HFF-Myc (cell line): ENCODE data around the gene CHRND.

Source experiments
- DNase-seq: peaks from one replicate; pipeline ENCODE4 v3.0.0-alpha.2; 2011; ENCODE audit warnings: low read depth; ENCODE audit errors: extremely low read depth
- H3K4me3 ChIP-seq: replicated peaks from 2 replicates; pipeline ENCODE4 v1.5.1; 2011; ENCODE audit warnings: low read depth, mild to moderate bottlenecking, control low read depth, low read length
- TF ChIP-seq, protein P1 (sequence below): IDR thresholded peaks from 2 replicates; pipeline ENCODE4 v1.5.1; 2012; ENCODE audit warnings: mild to moderate bottlenecking, low read depth, low read length, control low read depth; ENCODE audit errors: missing control alignments

The CHRND gene

DNA sequence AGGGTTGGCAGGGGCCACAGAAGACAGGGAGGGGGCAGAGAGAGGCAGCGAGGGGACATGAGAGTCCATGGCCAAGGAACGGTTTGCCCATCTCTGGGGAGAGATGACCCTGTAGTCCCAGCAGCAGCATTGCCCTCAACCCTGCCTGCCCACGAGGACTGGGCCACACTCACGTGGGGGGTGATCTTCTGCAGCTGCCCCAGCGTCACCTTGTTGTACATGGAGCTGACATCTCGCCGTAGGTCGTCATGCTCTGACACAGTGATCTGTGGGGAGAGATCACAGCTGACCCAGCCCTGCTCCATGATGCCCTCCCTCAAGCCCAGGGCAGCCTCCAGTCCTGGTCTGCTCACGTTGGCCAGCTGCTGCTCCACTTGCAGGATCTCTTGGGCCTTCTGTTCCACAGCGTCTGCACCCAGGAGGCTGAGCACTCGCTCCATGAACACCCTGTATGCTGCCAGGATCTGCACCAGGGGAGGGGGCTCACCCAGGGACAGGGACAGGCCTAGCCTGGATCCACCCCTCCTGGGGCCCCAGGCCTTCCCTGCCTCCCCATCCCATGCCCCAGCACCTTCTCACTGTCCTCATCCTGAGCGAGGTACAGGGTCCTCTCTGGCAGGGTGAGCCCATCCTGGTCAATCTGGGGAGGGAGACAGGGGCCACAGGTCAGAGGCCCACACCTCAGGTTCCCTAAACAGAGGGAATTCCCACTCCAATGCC lies 41.2 kb upstream of the CHRND start:
- no peak for DNase-seq
- no peak overlapping the region for H3K4me3 ChIP-seq
- TF ChIP-seq, protein P1, sequence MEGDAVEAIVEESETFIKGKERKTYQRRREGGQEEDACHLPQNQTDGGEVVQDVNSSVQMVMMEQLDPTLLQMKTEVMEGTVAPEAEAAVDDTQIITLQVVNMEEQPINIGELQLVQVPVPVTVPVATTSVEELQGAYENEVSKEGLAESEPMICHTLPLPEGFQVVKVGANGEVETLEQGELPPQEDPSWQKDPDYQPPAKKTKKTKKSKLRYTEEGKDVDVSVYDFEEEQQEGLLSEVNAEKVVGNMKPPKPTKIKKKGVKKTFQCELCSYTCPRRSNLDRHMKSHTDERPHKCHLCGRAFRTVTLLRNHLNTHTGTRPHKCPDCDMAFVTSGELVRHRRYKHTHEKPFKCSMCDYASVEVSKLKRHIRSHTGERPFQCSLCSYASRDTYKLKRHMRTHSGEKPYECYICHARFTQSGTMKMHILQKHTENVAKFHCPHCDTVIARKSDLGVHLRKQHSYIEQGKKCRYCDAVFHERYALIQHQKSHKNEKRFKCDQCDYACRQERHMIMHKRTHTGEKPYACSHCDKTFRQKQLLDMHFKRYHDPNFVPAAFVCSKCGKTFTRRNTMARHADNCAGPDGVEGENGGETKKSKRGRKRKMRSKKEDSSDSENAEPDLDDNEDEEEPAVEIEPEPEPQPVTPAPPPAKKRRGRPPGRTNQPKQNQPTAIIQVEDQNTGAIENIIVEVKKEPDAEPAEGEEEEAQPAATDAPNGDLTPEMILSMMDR, result no peak

DNA sequence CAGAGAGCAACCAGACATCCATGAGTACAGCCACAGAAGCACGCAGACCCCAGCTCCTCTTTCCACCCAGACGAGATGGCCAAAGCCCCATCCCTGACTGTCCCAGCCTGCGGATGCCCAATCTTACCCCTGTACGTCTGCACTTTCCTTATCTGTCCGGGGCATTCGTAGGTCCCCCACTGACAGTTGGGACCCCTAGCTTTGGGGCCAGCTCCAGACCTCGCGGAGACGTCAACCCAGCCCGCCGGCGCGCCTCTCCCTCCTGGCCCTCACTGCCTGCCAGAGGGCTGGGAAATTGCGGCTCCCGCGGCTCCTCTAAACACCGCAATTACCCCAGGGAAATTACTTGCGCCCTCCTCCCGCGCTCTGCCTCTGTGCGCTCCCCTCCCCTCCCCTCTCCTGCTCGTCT lies 40.6 kb upstream of the CHRND start:
- no peak for DNase-seq
- no peak overlapping the region for H3K4me3 ChIP-seq
- TF ChIP-seq, protein P1, result no peak

DNA sequence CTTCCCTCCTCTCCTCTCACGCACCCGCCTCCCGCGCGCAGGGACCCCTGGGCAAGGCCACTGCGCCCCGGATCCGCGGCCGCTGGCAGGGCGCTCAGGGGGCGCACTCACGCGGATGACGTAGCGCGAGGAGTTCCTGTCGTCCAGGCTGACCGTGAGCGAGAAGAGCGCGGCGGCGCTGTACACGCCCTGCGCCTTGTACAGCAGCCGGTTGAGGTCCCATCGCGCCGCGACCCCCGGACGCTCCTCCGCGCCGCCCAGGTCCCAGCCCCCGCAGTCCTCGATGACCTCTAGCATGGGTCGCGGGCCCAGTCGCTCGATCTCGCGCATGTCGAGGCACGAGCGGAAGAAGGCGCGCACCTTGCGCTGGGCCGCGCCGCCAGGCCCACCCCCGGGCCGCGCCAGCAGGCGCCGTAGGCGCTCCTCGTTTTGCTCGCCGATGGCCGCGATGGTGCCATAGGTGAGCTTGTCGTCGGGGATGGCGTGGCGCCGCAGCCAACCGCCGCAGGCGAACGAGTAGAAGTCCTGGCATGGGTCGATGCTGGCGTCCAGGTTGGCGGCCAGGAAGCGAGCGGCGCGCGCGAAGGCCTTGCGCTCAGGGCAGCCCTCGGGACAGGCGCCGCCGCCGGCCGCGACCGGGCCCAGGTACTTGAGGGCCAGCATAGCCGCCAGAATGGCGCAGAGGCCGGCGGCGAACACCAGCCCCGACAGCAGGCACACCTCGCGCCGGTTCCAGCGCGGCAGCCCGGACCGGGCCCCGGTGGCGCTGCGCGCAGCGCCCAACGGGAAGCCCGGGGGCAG lies 40.0 kb upstream of the CHRND start:
- H3K4me3 ChIP-seq, result no peak overlapping the region
- TF ChIP-seq, protein P1, result no peak
- no peak for DNase-seq

DNA sequence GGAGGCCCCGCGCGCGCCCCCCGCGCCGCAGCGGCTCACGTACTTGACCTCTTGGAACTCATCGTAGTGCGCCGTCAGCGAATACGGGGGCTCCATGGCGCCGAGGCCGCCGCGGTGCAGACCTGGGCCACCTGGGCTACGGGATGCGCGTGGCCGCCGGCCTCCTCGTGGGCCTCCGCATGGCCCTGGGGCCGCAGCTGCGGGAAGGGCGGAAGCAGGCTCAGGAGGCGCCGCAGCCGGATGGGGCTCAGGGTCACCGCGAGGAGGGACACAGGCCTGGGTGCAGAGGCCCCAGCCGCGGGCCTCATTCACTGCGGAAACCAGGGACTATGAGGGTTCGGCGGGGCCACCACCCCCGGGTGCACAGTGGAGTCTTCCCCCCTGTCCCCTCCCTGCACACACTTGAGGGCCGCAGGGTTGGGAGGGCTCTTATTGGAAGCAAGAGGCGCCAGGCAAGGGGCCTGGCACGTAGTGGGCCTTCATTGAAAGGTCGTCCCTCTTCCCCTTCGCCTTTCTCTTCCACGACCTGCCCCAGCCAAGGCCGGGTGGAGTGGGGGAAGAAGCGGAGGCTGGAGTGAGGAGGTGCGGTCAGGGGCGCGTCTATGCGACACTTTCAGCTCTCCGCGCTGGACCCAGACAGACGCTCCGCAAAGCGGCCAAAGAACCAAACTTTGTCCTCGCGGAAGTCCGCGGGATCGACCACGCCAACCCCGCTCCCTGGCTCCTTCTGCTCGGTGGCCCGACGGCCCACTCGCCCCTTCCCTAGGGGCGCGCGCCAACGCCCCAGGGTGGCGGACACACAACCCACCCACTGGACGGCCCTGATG lies 39.2 kb upstream of the CHRND start:
- H3K4me3 ChIP-seq, result no peak overlapping the region
- DNase-seq, result no peak
- TF ChIP-seq, protein P1, result no peak

DNA sequence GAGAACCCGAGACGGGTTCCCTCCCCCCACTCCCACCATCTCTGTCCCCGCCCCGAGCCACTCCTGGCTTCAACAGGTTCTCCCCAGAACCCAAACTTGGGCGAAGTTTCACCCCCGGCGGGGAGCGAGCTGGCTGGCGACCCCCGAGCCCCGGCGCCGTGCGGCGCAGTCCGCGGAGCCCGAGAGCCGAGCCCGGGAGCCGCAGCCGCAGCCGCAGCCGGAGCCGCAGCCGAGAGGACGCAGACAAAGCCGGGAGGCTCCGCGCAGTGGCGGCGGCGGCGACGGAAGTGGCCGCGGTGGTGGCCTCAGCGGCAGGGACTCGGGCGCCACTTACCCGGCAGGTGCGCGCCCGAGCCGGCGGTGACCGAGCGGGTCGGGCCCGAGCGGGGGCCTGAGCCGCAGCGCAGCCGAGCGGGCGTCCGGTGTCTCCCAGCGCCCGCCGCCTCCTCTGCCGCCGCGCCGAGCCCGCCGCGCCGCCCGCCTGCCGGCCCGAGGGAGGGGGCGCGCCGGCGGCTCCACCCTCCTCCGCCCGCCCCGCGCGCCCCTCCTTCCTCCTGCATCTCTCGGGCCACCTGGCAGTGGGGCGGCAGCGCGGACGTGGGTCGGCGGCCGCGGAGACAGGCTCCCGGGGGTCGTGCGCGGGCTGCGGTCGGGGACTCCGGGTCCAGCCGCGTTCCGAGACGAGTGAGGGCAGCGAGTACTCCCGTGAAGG lies 38.4 kb upstream of the CHRND start, which contains the start of gene ECEL1:
Gene ECEL1, minus strand, starts transcription at position 450 of the 712 bp plus-strand sequence. CDS start 1,181 bp downstream, outside the sequence.
- no peak within 1 kb of the TSS for H3K4me3 ChIP-seq
- TF ChIP-seq, protein P1, result no peak

More for the DNA sequence above, 38.4 kb upstream of the CHRND start, which contains the start of gene ECEL1:
- no peak for DNase-seq
